Vagina (tissue), 2 donors: ENCODE data around the gene DRD3.

Experiments used
- POLR2A ChIP-seq, 2 donors: fragments of 450-650 bp; IDR thresholded peaks; one replicate each; pipeline ENCODE4 v1.6.1; 2017; ENCODE audit warnings: antibody characterized with exemption in 2 of 2, mild to moderate bottlenecking in 2 of 2, moderate library complexity in 2 of 2
- POLR2AphosphoS5 ChIP-seq, 2 donors: sonication (generic); formaldehyde crosslinking; IDR thresholded peaks; one replicate each; pipeline ENCODE4 v1.9.0; 2017; ENCODE audit warnings: antibody characterized with exemption in 2 of 2, mild to moderate bottlenecking in 2 of 2, low read depth in 1 of 2; ENCODE audit not compliant: insufficient read depth in 1 of 2
- TF ChIP-seq, protein P1 (sequence below), 3 experiments: fragments of 450-650 bp in 2 of 3; fragments of 200-600 bp in 1 of 3; sonication (generic) in 1 of 3; IDR thresholded peaks; one replicate each; pipeline ENCODE4 v1.5.1; 2017 to 2019; ENCODE audit warnings: antibody characterized with exemption in 3 of 3, mild to moderate bottlenecking in 2 of 3, moderate library complexity in 2 of 3

DNA sequence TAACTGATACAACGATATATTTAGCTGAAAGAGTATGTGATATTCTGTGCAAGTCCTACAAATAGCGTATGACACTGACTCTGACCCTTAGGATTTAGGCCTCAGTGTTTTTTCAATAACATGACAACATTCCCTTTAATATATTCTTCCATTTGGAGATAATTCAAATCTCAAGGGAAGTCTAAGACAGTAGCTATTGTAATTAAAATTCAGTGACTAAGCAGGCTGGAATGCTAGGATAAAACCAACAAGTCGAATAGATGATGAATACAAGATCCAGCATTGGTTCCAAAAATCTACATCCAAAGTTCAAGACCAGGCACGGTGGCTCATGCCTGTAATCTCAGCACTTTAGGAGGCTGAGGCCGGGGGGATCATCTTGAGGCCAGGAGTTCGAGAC, 66.2 kb downstream of the DRD3 start:
- TF ChIP-seq, protein P1, sequence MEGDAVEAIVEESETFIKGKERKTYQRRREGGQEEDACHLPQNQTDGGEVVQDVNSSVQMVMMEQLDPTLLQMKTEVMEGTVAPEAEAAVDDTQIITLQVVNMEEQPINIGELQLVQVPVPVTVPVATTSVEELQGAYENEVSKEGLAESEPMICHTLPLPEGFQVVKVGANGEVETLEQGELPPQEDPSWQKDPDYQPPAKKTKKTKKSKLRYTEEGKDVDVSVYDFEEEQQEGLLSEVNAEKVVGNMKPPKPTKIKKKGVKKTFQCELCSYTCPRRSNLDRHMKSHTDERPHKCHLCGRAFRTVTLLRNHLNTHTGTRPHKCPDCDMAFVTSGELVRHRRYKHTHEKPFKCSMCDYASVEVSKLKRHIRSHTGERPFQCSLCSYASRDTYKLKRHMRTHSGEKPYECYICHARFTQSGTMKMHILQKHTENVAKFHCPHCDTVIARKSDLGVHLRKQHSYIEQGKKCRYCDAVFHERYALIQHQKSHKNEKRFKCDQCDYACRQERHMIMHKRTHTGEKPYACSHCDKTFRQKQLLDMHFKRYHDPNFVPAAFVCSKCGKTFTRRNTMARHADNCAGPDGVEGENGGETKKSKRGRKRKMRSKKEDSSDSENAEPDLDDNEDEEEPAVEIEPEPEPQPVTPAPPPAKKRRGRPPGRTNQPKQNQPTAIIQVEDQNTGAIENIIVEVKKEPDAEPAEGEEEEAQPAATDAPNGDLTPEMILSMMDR (IDR thresholded peaks at IDR 0.05), result no peak
- TF ChIP-seq POLR2A (IDR thresholded peaks at IDR 0.05) (no peak), POLR2AphosphoS5 (IDR thresholded peaks at IDR 0.05; ENCODE audit: insufficient read depth in 1 of 2, low read depth in 1 of 2) (no peak)
